GM23338 (cell line): ENCODE data around the gene PNMA5.

Source experiments
- CREB1 ChIP-seq: fragments of 250-450 bp; sonication (Bioruptor Pico); IDR thresholded peaks from 2 replicates; pipeline ENCODE4 v1.5.0; 2020; ENCODE audit warnings: low read depth, mild to moderate bottlenecking, moderate library complexity
- EZH2 ChIP-seq: fragments of 200-600 bp; sonication (generic); IDR thresholded peaks from one replicate; pipeline ENCODE4 v1.8.0; 2017; ENCODE audit warnings: antibody characterized with exemption, mild to moderate bottlenecking, low read depth; ENCODE audit not compliant: unreplicated experiment
- POLR2AphosphoS5 ChIP-seq: IDR thresholded peaks from 2 replicates; pipeline ENCODE4 v1.6.1; 2016; ENCODE audit warnings: antibody characterized with exemption, low read depth
- TF ChIP-seq, protein P1 (sequence below), 2 experiments: fragments of 200-600 bp in 1 of 2; sonication (generic) in 1 of 2; conservative IDR thresholded peaks; 2 replicates each; pipeline versions ENCODE4 v1.5.1 to v1.6.1; 2016 to 2017; ENCODE audit warnings: antibody characterized with exemption in 2 of 2, low read depth in 2 of 2, mild to moderate bottlenecking in 2 of 2, moderate library complexity in 1 of 2

- TF ChIP-seq, protein P1, sequence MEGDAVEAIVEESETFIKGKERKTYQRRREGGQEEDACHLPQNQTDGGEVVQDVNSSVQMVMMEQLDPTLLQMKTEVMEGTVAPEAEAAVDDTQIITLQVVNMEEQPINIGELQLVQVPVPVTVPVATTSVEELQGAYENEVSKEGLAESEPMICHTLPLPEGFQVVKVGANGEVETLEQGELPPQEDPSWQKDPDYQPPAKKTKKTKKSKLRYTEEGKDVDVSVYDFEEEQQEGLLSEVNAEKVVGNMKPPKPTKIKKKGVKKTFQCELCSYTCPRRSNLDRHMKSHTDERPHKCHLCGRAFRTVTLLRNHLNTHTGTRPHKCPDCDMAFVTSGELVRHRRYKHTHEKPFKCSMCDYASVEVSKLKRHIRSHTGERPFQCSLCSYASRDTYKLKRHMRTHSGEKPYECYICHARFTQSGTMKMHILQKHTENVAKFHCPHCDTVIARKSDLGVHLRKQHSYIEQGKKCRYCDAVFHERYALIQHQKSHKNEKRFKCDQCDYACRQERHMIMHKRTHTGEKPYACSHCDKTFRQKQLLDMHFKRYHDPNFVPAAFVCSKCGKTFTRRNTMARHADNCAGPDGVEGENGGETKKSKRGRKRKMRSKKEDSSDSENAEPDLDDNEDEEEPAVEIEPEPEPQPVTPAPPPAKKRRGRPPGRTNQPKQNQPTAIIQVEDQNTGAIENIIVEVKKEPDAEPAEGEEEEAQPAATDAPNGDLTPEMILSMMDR (conservative IDR thresholded peaks at IDR 0.05; ENCODE audit: low read depth in 2 of 2) = no peak
- TF ChIP-seq EZH2 (no peak), POLR2AphosphoS5 (no peak), CREB1 (CRISPR knock-in tag) (no peak)
Observed at GRCh38 chrX:152960115-152960514, 33.8 kb downstream of the PNMA5 start.
